MM.1S (cell line): ENCODE measurements around the gene SFSWAP.

Source experiments
- CTCF ChIP-seq: fragments of 300-600 bp; sonication (generic); IDR thresholded peaks from 2 replicates; pipeline ENCODE4 v1.5.1; 2016; ENCODE audit warnings: antibody characterized with exemption, low read length, mixed read lengths
- EZH2 ChIP-seq: fragments of 300-600 bp; sonication (generic); optimal IDR thresholded peaks from 2 replicates; pipeline ENCODE3; 2017; ENCODE audit warnings: low read depth, mild to moderate bottlenecking, antibody characterized with exemption, low read length, mixed read lengths
- EZH2phosphoT487 ChIP-seq: fragments of 300-600 bp; sonication (generic); IDR thresholded peaks from 2 replicates; pipeline ENCODE4 v1.6.1; 2018; ENCODE audit warnings: antibody characterized with exemption, low read length

- no peak for TF ChIP-seq CTCF
- TF ChIP-seq EZH2phosphoT487, result no peak
- TF ChIP-seq EZH2, result no peak
Measured at GRCh38 chr12:131684015-131684725, 26.7 kb upstream of the SFSWAP start.
